HG02678 (cell line): ENCODE measurements around the gene CCDC152.

Experiments used
- ATAC-seq: cut with Tn5 transposase; IDR thresholded peaks from one replicate; pipeline ENCODE4 v1.9.1; 2021; ENCODE audit warnings: mild to moderate bottlenecking, moderate library complexity; ENCODE audit not compliant: unreplicated experiment

CCDC152 gene

DNA sequence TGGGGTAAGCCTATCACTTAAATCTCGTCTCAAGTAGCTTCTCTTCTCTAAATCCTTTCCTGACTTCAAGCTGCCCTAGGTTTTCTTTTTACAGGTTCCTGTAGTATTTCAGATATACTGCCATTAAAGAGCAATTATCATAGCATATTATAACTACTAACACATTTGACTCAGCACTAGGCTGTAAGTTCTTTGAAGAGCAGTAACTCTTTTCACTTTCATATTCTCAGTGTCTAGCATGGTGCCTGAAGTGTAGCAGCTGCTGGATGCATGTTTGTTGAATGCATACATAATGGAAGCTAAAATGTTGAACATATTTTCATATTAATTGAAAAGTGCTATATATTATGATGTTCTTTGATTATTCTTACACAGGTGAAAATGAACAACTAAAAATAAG lies 22.5 kb downstream of the CCDC152 start:
- peak; percentile 71 for ATAC-seq

DNA sequence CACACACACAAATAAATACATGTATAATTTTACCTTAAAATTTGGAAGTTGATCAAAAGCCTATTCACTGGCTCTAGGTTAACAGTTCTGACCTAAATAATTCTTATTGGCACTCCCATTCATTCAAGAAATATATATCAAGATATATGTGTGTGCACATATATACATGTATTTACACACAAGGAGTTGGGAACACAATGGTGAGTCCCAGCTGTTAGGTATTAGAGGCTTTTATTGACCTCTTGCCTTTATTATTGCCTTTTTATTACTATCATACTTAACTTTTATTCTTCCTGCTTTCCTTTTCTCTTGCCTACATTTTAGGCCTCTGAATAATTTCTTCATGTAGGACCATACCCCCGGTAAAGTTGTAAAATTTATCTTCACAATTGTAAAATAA lies 25.0 kb downstream of the CCDC152 start:
- ATAC-seq = no peak

DNA sequence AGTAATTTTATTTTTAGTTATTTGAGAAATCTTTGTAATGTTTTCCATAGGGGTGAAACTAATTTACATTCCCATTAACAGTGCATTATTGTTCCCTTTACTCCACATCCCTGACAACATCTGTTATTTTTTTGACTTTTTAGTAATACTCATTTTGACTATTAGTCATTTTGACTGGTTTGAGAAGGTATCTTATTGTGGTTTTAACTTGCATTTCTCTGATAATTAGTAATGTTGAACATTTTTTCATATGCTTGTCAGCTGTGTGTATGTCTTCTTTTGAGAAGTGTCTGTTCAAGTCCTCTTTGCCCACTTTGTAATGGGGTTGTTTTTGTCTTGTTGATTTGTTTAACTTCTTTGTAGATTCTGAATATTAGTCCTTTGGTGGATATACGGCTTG lies 27.5 kb downstream of the CCDC152 start:
- no peak for ATAC-seq

- no peak for ATAC-seq
Measured at GRCh38 chr5:42785756-42786155, 29.1 kb downstream of the CCDC152 start.

- ATAC-seq = no peak
Measured at GRCh38 chr5:42787073-42787472, 30.5 kb downstream of the CCDC152 start.

- ATAC-seq = no peak
Measured at GRCh38 chr5:42787845-42788244, 31.2 kb downstream of the CCDC152 start.

GRCh38 chr5:42791151-42791550 lies 34.5 kb downstream of the CCDC152 start:
- ATAC-seq = no peak

- no peak for ATAC-seq
Measured at GRCh38 chr5:42798284-42799240, 41.9 kb downstream of the CCDC152 start.

DNA sequence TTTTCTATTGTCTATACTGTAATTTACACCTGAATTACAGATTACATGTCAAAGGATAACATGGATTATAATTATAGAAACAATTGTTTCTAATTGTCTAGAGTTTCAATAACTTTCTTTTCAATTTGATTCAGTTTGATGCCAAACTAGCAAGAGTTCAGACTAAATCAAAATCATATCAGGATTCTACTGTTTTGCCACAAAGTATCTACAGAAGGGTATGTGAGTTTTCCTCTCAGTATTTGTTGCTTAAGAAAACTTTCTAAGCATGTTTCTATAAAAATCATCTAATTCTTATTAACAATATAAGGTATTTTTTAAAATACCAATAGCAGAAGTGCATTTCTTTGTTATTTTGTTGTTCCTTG lies 42.6 kb downstream of the CCDC152 start:
- no peak for ATAC-seq

GRCh38 chr5:42799668-42800114 lies 43.1 kb downstream of the CCDC152 start:
- ATAC-seq = no peak

GRCh38 chr5:42800748-42801330 lies 44.2 kb downstream of the CCDC152 start:
- no peak for ATAC-seq

- ATAC-seq = no peak
Measured at GRCh38 chr5:42801516-42802166, 45.0 kb downstream of the CCDC152 start.

- ATAC-seq = no peak
Measured at GRCh38 chr5:42804717-42805339, 48.2 kb downstream of the CCDC152 start.

- no peak for ATAC-seq
Measured at GRCh38 chr5:42806004-42806700, 49.5 kb downstream of the CCDC152 start.

- ATAC-seq = no peak
Measured at GRCh38 chr5:42806701-42807262, 50.2 kb downstream of the CCDC152 start.

GRCh38 chr5:42807722-42808447 lies 51.3 kb downstream of the CCDC152 start:
- ATAC-seq = no peak

GRCh38 chr5:42808888-42809611 lies 52.4 kb downstream of the CCDC152 start:
- no peak for ATAC-seq

DNA sequence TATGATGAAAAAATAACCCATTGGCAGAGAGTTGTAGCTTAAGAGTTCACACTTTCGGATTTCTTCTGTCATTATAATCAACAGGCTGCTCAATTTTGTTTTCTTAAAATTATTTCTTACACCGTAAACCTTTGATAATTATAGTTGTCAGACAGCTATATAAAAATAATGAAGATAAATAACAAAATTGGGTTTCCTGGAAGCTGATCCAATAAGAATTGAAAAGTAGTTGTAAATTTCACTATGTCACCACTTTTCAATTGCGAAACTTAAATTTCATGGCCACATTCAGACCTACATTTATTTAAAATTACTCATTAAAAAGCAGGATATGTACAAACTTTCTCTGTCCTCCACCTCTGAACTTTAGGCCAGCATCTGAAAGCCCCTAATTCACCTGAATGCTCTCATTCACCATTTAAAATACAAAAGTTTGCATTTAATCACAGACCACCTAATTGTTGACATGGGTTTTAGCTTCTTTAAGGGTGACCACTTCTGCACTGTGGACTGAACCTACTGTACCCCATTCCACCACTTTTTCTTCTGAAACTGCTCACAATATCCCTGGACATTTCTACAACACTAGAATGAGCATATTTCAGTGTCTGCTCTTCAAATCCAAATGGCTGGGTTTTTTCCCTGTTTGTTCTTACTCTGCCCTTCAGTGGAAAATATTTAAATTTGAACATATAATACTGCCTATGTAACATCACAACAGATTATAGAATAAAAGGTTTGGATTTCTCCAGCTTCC lies 54.4 kb downstream of the CCDC152 start:
- no peak for ATAC-seq
